ACC112 (cell line): ENCODE results near the gene CUL5.

Experiments
- H2AFZ ChIP-seq: fragments of 200-600 bp; sonication (generic); one replicate; pipeline ENCODE4 v1.6.0; 2017; ENCODE audit warnings: antibody characterized with exemption, low read length; ENCODE audit not compliant: unreplicated experiment
- H3K27ac ChIP-seq: fragments of 200-600 bp; sonication (generic); 2 replicates; pipeline ENCODE4 v1.5.1; 2014; ENCODE audit warnings: low read depth, mild to moderate bottlenecking, antibody characterized with exemption, low read length, moderate library complexity
- H3K27me3 ChIP-seq: fragments of 200-600 bp; sonication (generic); 2 replicates; pipeline ENCODE4 v1.6.1; 2014; ENCODE audit warnings: mild to moderate bottlenecking, antibody characterized with exemption, low read length, moderate library complexity, mixed read lengths; ENCODE audit not compliant: insufficient read depth
- H3K36me3 ChIP-seq: fragments of 200-600 bp; sonication (generic); 2 replicates; pipeline ENCODE4 v1.6.1; 2016; ENCODE audit warnings: mild to moderate bottlenecking, antibody characterized with exemption, low read length, moderate library complexity, mixed read lengths; ENCODE audit not compliant: insufficient read depth
- H3K4me1 ChIP-seq: fragments of 200-600 bp; sonication (generic); one replicate; pipeline ENCODE4 v1.6.1; 2016; ENCODE audit warnings: low read length, mixed read lengths; ENCODE audit not compliant: insufficient read depth, unreplicated experiment, control insufficient read depth
- H3K4me3 ChIP-seq: fragments of 200-600 bp; sonication (generic); 2 replicates; pipeline ENCODE4 v1.5.1; 2014; ENCODE audit warnings: mild to moderate bottlenecking, low read depth, low read length
- H3K79me2 ChIP-seq: fragments of 200-600 bp; sonication (generic); one replicate; pipeline ENCODE4 v1.6.0; 2016; ENCODE audit warnings: low read length; ENCODE audit not compliant: control insufficient read depth, unreplicated experiment, insufficient read depth

Gene CUL5

DNA sequence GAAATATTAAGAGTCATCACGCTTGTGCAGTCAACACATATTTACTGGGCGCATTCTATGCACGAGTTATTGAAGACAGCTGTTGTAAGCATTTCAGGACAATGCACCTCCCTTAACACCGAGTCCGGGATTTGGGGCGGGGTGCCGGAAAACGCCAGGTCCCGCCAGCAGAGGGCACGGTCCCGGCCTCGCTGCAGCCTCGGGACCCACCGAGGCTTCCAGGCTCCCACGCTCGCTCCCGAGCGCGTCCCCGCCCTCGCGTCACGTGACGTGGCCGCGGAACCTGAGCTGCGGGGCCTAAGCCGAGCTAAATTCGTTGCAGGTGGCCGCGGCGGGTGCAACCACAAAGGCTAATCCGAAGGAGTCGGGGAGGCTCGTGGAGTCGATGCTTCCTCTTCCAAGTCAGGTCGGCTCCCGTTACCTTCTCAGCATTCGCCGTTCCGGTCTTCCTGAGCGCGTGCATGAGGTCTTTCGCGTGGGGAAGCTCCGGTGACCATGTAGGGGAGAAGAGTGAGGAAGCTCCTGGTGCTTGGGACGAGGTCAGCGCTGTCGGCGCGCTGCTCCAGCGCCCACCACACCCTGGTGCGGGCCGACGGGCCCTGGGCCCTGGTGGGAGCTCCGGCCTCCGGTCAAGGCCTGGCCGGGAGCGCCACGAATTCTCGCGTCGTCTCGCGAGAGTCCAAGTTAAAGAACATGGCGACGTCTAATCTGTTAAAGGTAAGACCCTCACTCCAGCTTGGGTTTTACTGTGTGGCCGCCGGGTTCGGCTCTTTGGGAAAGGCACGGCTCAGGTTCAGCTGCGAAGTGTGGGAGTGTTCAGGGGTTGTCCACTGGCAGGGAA lies at the start of gene CUL5:
Gene CUL5 (plus strand): TSS at position 243 of the 841 bp plus-strand sequence. CDS start 451 bp downstream, at position 694.
- peaks cover 17% of the 10 kb centered on the region for H3K4me1 ChIP-seq
- no peaks in the 10 kb centered on the region for H3K36me3 ChIP-seq
- peak within 1 kb of the TSS; percentile 85 for H3K27ac ChIP-seq
- H3K27me3 ChIP-seq, result no peaks in the 10 kb centered on the region
- H2AFZ ChIP-seq, result peak within 1 kb of the TSS; percentile 96
- peaks cover 50% of the 10 kb centered on the region for H3K79me2 ChIP-seq
- peak within 1 kb of the TSS; percentile 88 for H3K4me3 ChIP-seq

GRCh38 chr11:107961480-107961879 lies 47.2 kb upstream of the CUL5 start:
- H3K27me3 ChIP-seq, result peaks cover 65% of the 10 kb centered on the region
- H3K27ac ChIP-seq, result no peak overlapping the region
- H3K4me1 ChIP-seq, result peaks cover 6% of the 10 kb centered on the region
- no peak overlapping the region for H3K4me3 ChIP-seq
- H3K36me3 ChIP-seq, result no peaks in the 10 kb centered on the region
- no peak overlapping the region for H2AFZ ChIP-seq
- no peaks in the 10 kb centered on the region for H3K79me2 ChIP-seq

- H2AFZ ChIP-seq, result no peak overlapping the region
- H3K27me3 ChIP-seq, result peaks cover 66% of the 10 kb centered on the region
- no peaks in the 10 kb centered on the region for H3K36me3 ChIP-seq
- no peak overlapping the region for H3K27ac ChIP-seq
- no peaks in the 10 kb centered on the region for H3K4me1 ChIP-seq
- no peak overlapping the region for H3K4me3 ChIP-seq
- no peaks in the 10 kb centered on the region for H3K79me2 ChIP-seq
Observed at GRCh38 chr11:107962181-107962580, 46.5 kb upstream of the CUL5 start.

- Histone ChIP-seq H3K27me3 (peaks cover 69% of the 10 kb centered on the region), H3K36me3 (no peaks in the 10 kb centered on the region), H3K4me1 (no peaks in the 10 kb centered on the region), H3K27ac (no peak overlapping the region), H3K79me2 (no peaks in the 10 kb centered on the region), H2AFZ (no peak overlapping the region), H3K4me3 (no peak overlapping the region)
Observed at GRCh38 chr11:107963091-107963490, 45.6 kb upstream of the CUL5 start.

DNA sequence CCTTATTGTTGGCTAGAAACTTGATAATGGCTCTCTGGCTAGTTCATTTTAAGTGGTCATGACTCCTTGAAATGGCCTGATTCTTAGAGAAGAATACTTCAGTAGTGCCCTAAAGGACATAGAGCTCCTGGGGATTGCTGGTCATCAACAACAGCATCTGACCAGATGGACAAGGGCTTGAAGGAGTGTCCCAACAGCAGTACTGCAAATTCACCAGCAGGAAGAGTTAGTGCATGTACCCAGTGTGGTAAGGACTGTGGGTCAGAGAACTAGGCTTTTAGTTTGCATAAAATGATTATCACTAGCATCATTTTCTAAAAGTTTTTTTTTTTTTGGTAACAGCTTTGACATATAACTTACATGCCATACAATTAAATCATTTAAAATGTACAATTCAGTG lies 39.5 kb upstream of the CUL5 start:
- H3K27me3 ChIP-seq, result peaks cover 36% of the 10 kb centered on the region
- no peaks in the 10 kb centered on the region for H3K36me3 ChIP-seq
- no peaks in the 10 kb centered on the region for H3K4me1 ChIP-seq

DNA sequence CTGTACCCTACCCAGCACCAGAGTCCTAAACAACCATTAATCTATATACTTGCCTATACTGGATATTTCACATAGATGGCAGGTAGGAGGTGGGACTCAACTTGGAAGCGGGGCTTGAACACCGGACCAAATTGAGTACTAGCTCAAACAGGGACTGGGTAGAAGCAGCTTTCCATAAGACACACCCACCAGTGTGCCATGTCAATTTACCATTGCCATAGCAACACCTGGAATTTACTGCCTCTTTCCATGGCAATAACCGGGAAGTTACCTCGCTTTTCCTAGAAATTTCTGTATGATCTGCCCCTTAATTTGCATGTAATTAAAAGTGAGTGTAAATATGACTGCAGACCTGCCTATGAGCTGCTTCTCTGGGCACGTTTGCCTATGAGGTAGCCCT lies 38.6 kb upstream of the CUL5 start:
- Histone ChIP-seq H3K79me2 (no peaks in the 10 kb centered on the region), H3K4me3 (no peak overlapping the region), H2AFZ (no peak overlapping the region), H3K27ac (no peak overlapping the region), H3K27me3 (peaks cover 29% of the 10 kb centered on the region), H3K4me1 (no peaks in the 10 kb centered on the region), H3K36me3 (no peaks in the 10 kb centered on the region)

More for the DNA sequence above, 39.5 kb upstream of the CUL5 start:
- Histone ChIP-seq H2AFZ (no peak overlapping the region), H3K79me2 (no peaks in the 10 kb centered on the region), H3K27ac (no peak overlapping the region), H3K4me3 (no peak overlapping the region)

GRCh38 chr11:107973641-107974040 lies 35.1 kb upstream of the CUL5 start:
- H2AFZ ChIP-seq, result no peak overlapping the region
- no peak overlapping the region for H3K4me3 ChIP-seq
- no peaks in the 10 kb centered on the region for H3K36me3 ChIP-seq
- no peaks in the 10 kb centered on the region for H3K4me1 ChIP-seq
- H3K27ac ChIP-seq, result no peak overlapping the region
- H3K79me2 ChIP-seq, result no peaks in the 10 kb centered on the region
- peaks cover 44% of the 10 kb centered on the region for H3K27me3 ChIP-seq

DNA sequence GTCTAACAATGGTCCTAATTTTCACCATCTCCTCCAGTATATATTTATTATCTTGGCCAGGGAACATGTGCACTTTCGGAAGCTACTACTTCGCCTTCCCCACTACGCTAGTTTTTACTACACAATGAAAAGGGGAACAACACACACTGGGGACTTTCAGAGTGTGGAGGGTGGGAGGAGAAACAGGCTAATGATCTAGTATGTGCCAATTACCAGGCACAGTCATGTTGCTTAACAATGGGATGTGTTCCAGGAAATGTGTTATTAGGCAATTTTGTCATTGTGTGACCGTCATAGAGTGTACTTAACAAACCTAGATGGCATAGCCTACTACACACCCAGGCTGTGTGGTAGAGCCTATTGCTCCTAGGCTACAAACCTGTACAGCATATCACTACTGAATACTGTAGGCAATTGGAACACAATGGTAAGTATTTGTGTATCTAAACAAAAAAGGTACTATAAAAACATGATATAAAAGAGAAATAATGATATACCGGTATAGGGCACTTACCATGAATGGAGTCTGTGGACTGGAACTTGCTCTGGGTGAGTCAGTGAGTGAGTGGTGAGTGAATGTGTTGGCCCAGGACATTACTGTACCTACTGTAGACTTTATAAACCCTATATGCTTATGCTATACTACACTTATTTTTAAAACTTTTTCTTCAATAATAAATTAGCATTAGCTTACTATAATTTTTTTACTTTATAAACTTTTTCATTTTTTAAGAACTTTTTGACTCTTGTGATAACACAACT lies 20.1 kb upstream of the CUL5 start:
- Histone ChIP-seq H3K79me2 (no peaks in the 10 kb centered on the region), H3K4me3 (no peak overlapping the region), H3K4me1 (peaks cover 3% of the 10 kb centered on the region), H3K27me3 (peaks cover 3% of the 10 kb centered on the region; the same call in 1 of the 2 replicates), H2AFZ (no peak overlapping the region), H3K27ac (no peak overlapping the region), H3K36me3 (no peaks in the 10 kb centered on the region)

GRCh38 chr11:107991868-107992414 lies 16.8 kb upstream of the CUL5 start:
- Histone ChIP-seq H3K4me1 (peaks cover 3% of the 10 kb centered on the region), H3K4me3 (no peak overlapping the region), H3K79me2 (no peaks in the 10 kb centered on the region), H3K27me3 (peaks cover 27% of the 10 kb centered on the region; the same call in 1 of the 2 replicates), H3K27ac (no peak overlapping the region), H2AFZ (no peak overlapping the region), H3K36me3 (no peaks in the 10 kb centered on the region)

GRCh38 chr11:107996006-107996776 lies 12.5 kb upstream of the CUL5 start:
- Histone ChIP-seq H3K27ac (no peak overlapping the region), H2AFZ (no peak overlapping the region), H3K27me3 (peaks cover 28% of the 10 kb centered on the region; the same call in 1 of the 2 replicates), H3K4me1 (no peaks in the 10 kb centered on the region), H3K79me2 (no peaks in the 10 kb centered on the region), H3K36me3 (no peaks in the 10 kb centered on the region), H3K4me3 (no peak overlapping the region)
